GM20000 (cell line): ENCODE data around the gene FSD1.

Experiments used
- DNase-seq: peaks from one replicate; pipeline ENCODE4 v3.0.0; 2012; ENCODE audit warnings: low spot score
- TF ChIP-seq, protein P1 (sequence below): IDR thresholded peaks from 2 replicates; pipeline ENCODE4 v1.5.1; 2012; ENCODE audit warnings: mild to moderate bottlenecking, control low read depth; ENCODE audit errors: extremely low read depth, missing control alignments

Gene FSD1

DNA sequence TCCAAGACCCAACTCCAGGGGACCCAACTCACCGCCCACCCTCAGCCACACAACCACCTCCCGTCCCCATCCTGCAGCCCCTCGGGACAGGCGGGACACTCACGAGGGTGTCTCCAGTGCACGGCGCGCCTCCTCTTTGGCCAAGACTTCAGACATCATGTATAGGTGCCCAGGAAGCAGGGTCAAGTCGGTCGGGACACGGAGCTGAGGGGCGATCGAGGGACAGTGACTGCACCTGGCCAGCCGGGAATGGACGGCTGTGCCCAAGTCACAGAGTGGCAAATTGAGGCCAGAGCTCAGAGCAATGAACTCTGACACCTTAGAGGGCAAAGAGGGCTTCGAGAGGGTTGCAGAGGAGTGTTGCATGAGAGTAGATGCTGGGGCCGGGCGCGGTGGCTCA lies 25.5 kb downstream of the FSD1 start:
- no peak for DNase-seq
- TF ChIP-seq, protein P1, sequence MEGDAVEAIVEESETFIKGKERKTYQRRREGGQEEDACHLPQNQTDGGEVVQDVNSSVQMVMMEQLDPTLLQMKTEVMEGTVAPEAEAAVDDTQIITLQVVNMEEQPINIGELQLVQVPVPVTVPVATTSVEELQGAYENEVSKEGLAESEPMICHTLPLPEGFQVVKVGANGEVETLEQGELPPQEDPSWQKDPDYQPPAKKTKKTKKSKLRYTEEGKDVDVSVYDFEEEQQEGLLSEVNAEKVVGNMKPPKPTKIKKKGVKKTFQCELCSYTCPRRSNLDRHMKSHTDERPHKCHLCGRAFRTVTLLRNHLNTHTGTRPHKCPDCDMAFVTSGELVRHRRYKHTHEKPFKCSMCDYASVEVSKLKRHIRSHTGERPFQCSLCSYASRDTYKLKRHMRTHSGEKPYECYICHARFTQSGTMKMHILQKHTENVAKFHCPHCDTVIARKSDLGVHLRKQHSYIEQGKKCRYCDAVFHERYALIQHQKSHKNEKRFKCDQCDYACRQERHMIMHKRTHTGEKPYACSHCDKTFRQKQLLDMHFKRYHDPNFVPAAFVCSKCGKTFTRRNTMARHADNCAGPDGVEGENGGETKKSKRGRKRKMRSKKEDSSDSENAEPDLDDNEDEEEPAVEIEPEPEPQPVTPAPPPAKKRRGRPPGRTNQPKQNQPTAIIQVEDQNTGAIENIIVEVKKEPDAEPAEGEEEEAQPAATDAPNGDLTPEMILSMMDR: no peak

DNA sequence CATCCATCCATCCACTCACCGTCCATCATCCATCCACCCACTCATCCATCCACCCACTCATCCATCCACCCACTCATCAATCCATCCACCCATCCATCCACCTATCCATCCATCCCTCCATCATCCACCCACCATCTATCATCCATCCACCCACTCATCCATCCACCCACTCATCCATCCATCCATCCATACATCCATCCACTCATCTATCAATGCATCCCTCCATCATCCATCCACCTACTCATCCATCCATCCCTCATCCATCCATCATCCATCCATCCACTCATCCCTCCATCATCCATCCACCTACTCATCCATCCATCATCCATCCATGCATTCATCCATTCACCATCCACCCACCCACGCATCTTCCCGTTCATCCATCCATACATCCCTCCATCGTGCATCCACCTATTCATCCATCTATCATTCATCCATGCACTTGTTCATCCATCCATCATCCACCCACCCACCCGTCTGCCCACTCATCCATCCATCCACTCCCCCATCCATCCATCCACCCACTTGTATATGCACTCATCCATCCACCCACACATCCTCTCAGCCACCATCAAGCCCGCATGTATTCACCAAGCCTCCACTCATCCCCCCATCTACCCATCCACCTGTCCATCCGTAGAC lies 30.7 kb downstream of the FSD1 start:
- no peak for DNase-seq
- TF ChIP-seq, protein P1: no peak

DNA sequence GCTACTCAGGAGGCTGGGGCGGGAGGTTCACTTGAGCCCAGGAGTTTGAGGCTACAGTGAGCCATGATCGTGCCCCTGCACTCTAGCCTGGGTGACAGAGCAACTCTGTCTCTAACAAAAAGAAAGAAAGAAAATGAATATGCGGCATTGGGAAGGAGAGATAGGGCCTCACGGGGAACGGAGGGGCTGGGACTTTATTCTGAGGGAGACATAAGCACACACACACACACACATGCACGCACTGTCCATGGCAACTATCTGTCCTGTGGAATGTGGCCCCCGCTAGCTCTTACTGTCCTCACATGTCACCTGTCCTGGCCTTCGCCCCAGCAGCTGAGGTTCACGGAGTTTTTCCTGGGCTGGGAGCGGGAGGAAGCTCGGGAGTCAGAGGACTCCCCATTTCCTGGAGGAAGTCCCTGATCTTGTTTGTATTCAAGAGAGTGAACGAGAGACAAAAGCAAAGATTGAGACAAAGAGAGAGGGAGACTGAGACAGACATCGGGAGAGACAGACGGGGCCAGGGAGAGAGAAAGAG lies 33.6 kb downstream of the FSD1 start:
- TF ChIP-seq, protein P1: no peak
- no peak for DNase-seq

DNA sequence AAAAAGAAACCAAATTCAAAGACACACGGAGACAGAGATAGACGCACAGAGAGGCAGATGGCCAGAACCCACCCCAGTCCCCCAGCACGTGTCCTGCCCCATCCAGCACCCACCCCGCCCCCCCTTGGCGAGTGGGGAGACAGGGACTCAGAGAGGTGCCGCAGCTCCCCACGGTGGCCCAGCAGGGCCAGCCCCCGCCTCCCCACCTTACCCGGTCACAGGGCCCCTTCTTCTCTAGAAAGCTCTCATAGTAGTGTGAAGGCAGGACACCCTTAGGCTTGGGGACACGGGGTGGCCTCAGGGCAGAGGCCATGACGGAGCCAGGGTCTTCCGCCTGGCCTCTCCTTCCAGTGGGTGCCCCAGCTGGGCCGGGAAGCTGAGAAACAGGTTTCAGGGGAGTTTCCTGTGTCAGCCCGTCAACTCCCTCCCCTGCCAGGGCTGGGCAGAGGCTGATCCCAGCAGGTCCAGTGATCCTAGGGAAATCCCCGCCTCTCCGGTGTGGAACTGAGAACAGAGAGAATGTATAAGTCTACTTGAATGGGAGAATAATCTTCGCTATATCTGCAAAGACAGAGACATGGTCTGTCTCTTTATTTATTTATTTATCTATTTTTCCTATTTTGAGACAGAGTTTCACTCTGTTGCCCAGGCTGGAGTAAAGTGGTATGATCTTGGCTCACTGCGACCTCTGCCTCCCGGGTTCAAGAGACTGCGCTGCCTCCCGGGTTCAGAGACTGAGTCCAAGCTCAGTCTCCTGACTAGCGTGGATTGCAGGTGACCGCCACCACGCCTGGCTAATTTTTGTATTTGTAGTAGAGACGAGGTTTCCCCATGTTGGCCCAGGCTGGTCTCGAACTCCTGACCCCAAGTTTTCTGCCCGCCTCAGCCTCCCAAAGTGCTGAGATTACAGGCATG lies 34.3 kb downstream of the FSD1 start, which contains the start of gene STAP2:
TSS of gene STAP2 (minus strand) at position 387 of the 915 bp plus-strand sequence. CDS start at position 313, 74 bp downstream.
- TF ChIP-seq, protein P1: no peak
- no peak for DNase-seq

DNA sequence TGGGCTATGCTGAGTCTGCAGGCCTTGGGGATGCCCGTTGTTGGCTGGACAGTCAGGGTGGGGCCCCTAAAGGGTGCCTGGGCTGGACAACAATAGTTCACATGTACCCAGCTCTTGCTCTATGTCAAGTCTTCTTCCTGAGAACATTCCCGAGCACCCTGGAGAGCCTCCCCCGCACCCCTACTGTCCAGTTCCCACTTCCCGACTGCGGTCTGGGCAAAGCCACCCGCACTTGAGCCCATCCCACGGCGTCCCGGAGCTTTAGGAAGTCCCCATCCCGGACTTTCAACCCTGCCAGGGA lies 37.9 kb downstream of the FSD1 start:
- DNase-seq: no peak
- TF ChIP-seq, protein P1: no peak

DNA sequence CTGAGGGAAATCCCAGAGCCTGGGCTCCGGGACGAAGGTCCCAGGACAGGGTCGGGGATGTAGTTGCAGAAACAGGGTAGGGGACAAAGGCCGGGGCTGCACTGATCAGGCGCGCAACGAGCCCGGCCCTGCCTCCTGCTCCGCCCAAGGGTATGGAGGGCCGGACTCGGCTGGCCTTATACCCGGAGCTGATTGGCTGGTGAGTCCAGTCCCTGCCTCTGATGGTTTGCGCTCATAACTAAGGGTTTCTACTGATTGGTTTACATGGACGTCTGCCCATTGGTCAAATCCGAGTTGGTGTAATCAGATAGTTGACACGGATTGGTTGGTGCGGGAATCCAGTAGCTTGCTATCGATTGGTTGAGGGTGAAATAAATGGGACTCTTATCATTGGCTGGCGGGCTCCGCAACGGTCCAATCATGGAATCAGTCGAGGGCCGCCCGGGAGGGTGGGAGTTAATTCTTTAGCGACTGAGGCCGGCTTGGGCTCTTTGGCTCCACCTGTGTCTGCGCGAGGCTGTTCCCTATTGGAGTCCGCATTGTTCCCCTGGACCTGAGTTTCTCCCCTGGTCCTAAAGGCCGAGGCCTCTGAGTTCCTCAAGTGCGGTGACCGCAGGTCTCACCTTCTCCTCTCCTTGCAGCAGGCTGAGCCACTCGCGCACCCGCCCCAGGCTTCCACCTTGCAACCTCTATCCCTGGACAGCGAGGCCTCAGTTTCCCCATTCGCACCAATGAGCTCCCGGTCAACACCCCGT lies 38.4 kb downstream of the FSD1 start:
- peak; percentile 93 for DNase-seq
- TF ChIP-seq, protein P1: no peak
